ENCODE results near the gene EXOSC10.
"Not testable (repeated sequence)": the region's sequence is repeated elsewhere in the genome, so short reads cannot be mapped to it uniquely, and the experiment has no call there.

Gene EXOSC10

GRCh38 chr1:11044086-11044848 lies 55.4 kb downstream of the EXOSC10 start:
- no peak for DNase-seq (ENCODE audit: low spot score)
- FAIRE-seq = no peak

GRCh38 chr1:11042995-11043874 lies 56.4 kb downstream of the EXOSC10 start:
- DNase-seq (ENCODE audit: low spot score) = no peak
- FAIRE-seq = no peak

- DNase-seq (ENCODE audit: low spot score) (no peak), FAIRE-seq (no peak)
These were observed 57.6 kb downstream of the EXOSC10 start for GRCh38 chr1:11042065-11042464.

DNA sequence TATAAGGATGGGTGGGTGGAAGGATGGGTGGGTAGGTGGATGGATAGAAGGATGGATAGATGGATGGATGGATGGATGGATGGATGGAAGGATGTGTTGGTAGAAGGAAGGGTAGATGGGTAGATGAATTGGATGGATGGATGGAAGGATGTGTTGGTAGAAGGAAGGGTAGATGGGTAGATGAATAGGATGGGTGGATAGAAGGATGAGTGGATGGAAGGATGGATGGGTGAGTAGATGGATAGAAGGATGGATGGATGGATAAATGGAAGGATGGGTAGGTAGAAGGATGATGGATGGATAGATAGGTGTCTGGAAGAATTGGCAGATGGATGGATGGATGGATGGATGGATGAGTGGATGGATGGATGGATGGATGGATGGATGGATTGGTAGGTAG lies 58.6 kb downstream of the EXOSC10 start:
- DNase-seq (ENCODE audit: low spot score) (no peak), FAIRE-seq (peak; percentile 65)

DNA sequence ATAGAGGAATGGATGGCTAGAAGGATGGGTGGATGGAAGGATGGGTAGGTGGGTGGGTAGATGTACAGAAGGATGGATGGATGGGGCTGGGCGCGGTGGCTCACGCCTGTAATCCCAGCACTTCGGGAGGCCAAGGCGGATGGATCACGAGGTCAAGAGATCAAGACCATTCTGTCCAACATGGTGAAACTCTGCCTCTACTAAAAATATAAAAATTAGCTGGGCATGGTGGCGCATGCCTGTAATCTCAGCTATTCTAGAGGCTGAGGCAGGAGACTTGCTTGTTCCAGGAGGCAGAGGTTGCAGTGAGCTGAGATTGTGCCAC lies 59.6 kb downstream of the EXOSC10 start:
- not testable (repeated sequence) for FAIRE-seq; DNase-seq (ENCODE audit: low spot score)

DNA sequence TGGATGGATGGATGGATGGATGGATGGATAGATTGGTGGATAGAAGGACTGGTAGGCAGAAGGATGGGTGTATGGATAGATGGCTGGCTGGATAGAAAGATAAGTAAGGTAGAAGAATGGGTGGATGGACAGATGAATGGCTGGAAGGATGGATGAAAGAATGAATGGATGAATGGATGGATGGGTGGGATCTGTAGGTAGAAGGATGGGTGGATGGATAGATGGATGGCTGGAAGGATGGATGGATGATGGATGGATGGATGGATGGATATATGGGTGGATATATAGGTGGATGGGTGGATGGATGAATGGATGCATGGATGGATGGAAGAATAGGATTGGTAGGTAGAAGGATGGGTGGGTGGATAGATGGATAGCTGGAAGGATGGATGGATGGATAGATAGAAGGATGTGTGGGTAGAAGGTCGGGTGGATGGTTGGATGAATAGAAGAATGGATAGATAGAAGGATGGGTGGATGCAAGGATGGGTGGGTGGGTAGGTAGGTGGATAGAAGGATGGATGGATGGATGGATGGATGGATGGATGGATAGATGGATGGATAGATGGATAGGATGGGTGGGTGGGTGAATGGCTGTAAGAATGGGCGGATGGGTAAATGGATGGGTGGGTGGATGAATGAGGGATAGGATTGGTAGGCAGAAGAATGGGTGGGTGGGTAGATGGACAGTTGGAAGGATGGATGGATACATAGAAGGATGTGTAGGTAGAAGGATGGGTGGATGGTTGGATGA lies 60.1 kb downstream of the EXOSC10 start:
- FAIRE-seq (peak; percentile 55), DNase-seq (ENCODE audit: low spot score) (no peak)

GRCh38 chr1:11037740-11038182 lies 61.9 kb downstream of the EXOSC10 start:
- no peak for FAIRE-seq

DNA sequence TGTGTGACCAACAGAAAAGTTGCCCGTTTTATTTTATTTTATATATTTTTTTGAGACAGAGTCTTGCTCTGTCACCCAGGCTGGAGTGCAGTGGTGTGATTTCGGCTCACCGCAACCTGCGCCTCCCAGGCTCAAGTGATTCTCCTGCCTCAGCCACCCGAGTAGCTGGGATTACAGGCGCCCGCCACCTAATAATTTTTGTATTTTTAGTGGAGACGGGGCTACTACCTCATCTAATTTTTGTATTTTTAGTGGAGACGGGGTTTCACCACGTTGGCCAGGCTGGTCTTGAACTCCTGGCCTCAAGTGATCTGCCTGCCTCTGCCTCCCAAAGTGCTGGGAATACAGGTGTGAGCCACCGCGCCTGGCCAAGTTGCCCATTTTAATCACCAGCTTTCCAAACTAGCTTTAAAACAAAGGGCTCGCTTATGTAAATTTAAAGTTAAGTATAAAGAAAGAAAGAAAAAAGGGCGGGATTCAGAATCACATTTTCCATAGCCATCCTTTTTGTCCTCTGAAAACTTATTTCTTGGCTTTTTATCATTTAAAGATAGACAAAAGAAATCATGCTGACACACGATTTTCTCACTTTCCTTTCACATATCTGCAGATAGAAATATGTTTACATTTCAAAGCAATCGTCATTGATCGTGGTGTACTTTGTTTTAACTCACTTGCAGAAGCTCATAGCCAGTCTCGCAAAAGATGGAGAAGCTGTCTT lies 62.5 kb downstream of the EXOSC10 start:
- DNase-seq (ENCODE audit: low spot score); FAIRE-seq: not testable (repeated sequence)

More at GRCh38 chr1:11037740-11038182, 61.9 kb downstream of the EXOSC10 start:
- peak; percentile 85 for DNase-seq (ENCODE audit: low spot score)

DNA sequence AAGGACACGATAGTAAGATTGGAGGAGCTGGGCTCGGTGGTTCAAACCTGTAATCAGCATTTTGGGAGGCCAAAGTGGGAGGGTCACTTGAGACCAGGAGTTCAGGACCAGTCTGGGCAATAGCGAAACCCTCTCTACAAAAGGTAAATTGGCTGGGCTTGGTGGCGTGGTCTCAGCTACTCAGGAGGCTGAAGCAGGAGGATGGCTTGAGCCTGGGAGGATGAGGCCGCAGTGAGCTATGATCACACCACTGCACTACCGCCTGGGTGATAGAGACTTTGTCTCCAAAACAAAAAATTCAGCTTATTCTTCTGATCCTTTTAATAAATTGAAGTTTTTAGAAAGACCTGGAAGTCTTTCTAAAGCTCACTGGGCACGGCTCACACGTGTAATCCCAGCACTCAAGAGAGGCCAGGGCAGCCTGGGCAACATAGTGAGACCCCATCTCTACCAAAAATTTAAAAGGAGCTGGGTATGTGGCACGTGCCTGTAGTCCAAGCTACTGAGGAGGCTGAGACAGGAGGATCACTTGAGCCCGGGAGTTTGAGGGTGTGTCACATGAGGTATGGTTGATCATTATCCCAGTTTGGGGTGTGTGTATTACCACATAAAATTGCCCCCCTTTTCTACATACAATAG lies 67.9 kb downstream of the EXOSC10 start:
- no peak for DNase-seq (ENCODE audit: low spot score)
- FAIRE-seq = no peak

GRCh38 chr1:11030865-11031264 lies 68.8 kb downstream of the EXOSC10 start:
- DNase-seq (ENCODE audit: low spot score) = no peak
- FAIRE-seq = no peak

- FAIRE-seq (no peak), DNase-seq (ENCODE audit: low spot score) (no peak)
These were observed 71.7 kb downstream of the EXOSC10 start for GRCh38 chr1:11028018-11028417.

DNA sequence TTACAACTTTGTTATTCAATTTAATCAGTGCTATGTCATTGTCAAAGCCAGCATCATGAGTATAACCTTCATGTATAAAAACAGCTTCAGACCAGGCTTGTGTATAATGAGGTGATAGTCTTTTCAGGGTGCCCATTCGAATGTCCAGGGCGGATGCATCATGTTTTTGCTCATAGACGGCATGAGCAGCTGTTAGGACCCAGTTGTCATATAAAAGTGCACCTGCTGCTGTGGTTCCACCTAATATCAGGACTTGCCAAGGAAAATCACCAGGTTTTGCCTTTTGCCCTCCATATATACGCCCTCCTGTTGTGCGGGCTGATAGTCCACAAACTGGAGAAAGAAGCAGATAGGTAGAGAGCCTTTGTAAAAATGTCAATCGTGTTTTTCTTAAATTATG lies 72.4 kb downstream of the EXOSC10 start:
- DNase-seq (ENCODE audit: low spot score) (no peak), FAIRE-seq (no peak)

DNA sequence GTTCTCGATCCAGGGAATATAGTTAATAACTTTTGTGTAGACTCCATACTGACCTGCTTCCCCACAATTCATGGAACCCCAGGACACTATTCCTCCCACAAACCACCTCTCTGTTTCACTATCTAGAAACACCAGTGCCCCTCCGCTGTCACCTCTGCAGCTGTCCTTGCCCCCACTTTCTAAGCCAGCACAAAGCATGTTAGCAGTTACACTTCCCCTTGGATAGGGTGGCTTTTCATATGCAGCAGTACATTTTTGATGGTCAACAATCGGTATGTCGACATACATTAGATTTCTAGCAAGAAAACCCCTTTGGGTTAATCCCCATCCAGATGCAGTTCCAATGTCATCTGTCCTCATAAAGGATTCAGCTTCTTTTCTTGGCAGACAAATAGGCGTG lies 72.8 kb downstream of the EXOSC10 start:
- no peak for FAIRE-seq
- DNase-seq (ENCODE audit: low spot score) = no peak

GRCh38 chr1:11026052-11026451 lies 73.6 kb downstream of the EXOSC10 start:
- DNase-seq (ENCODE audit: low spot score) = no peak
- no peak for FAIRE-seq

DNA sequence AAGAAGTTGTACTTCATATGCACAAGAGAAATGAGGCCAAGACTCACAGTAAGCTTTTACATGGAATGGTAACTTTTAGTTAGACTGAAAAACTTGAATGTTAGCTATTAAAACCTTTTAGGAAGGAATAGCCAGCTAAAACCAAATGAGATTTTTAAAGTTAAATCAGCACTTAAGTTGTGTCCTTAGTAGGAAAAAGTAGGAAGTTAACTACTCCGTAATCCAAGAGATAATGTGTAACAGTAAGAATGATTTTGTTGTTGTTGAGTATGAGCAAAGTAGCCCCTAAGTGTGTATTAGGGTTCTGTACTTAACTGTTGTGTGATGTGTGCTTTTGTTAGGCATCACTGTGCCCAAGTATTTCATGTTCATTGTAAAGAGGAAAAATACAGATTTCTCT lies 74.1 kb downstream of the EXOSC10 start:
- DNase-seq (ENCODE audit: low spot score) (no peak), FAIRE-seq (no peak)

DNA sequence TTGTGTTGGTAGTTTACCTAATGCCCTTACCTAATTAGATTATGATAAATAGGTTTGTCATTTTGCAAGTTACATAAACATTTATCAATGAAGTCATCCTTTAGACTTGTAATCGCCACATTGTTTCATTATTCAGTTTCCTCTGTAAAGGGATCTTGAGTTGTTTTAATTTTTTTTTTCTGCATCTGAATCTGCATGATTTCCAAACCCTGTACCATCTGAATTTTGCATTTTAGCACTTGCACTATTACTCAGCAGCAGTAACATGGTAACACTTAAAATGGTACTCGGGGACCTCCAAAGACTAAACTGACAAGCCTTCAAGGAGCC lies 74.8 kb downstream of the EXOSC10 start:
- no peak for DNase-seq (ENCODE audit: low spot score)
- FAIRE-seq = no peak

GRCh38 chr1:11024154-11024873 lies 75.4 kb downstream of the EXOSC10 start:
- no peak for DNase-seq (ENCODE audit: low spot score)
- no peak for FAIRE-seq

- DNase-seq (ENCODE audit: low spot score) = no peak
- no peak for FAIRE-seq
These were observed 76.5 kb downstream of the EXOSC10 start for GRCh38 chr1:11023201-11023600.

GRCh38 chr1:11019971-11020370 lies 79.7 kb downstream of the EXOSC10 start:
- DNase-seq (ENCODE audit: low spot score) (no peak), FAIRE-seq (no peak)

DNA sequence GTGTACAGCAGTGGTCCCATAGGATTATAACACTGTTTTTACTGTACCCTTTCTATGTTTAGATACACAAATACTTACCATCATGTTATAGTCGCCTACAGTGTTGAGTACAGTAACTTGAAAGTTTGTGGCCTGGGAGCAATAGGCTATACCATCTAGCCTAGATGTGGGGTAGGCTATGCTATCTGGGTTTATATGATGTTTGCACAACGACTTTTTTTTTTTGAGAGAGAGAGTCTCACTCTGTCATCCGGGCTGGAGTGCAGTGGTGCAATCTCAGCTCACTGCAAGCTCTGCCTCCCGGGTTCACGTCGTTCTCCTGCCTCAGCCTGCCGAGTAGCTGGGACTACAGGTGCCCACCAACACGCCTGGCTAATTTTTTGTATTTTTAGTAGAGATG lies 80.3 kb downstream of the EXOSC10 start:
- not testable (repeated sequence) for DNase-seq (ENCODE audit: low spot score); FAIRE-seq
